Parathyroid adenoma (tissue), 2 donors: ENCODE results near the gene CWF19L2.
A peak's percentile ranks its signal among the peaks of the same experiment; 100 is the strongest.
"Not testable (repeated sequence)": the region's sequence is repeated elsewhere in the genome, so short reads cannot be mapped to it uniquely, and the experiment has no call there.

Experiments
- H2AFZ ChIP-seq: fragments of 300-600 bp; sonication (generic); one replicate; pipeline ENCODE4 v1.7.0; 2017; ENCODE audit warnings: antibody characterized with exemption, mild to moderate bottlenecking
- H3K27ac ChIP-seq: fragments of 300-600 bp; sonication (generic); one replicate; pipeline ENCODE4 v1.7.0; 2017
- H3K27me3 ChIP-seq: fragments of 300-600 bp; sonication (generic); one replicate; pipeline ENCODE4 v1.7.0; 2017; ENCODE audit warnings: low read length; ENCODE audit not compliant: control insufficient read depth, insufficient read depth
- H3K36me3 ChIP-seq: fragments of 300-600 bp; sonication (generic); one replicate; pipeline ENCODE4 v1.7.0; 2017; ENCODE audit warnings: low read length; ENCODE audit not compliant: control insufficient read depth, insufficient read depth
- H3K4me1 ChIP-seq: fragments of 300-600 bp; sonication (generic); one replicate; pipeline ENCODE4 v1.7.0; 2017; ENCODE audit warnings: control low read depth
- H3K4me2 ChIP-seq: fragments of 300-600 bp; sonication (generic); one replicate; pipeline ENCODE4 v1.7.0; 2017; ENCODE audit warnings: low read length
- H3K4me3 ChIP-seq: fragments of 300-600 bp; sonication (generic); one replicate; pipeline ENCODE4 v1.7.0; 2017; ENCODE audit warnings: low read depth, low read length
- H3K79me2 ChIP-seq: fragments of 300-600 bp; sonication (generic); one replicate; pipeline ENCODE4 v1.7.0; 2017; ENCODE audit warnings: control low read depth
- H3K9ac ChIP-seq: fragments of 300-600 bp; sonication (generic); one replicate; pipeline ENCODE4 v1.7.0; 2017; ENCODE audit warnings: mild to moderate bottlenecking
- H3K9me3 ChIP-seq: fragments of 300-600 bp; sonication (generic); one replicate; pipeline ENCODE4 v1.7.0; 2017; ENCODE audit warnings: low read length; ENCODE audit not compliant: control insufficient read depth
- CTCF ChIP-seq: fragments of 300-600 bp; sonication (generic); IDR thresholded peaks from one replicate; pipeline ENCODE4 v1.7.0; 2017; ENCODE audit warnings: antibody characterized with exemption, mild to moderate bottlenecking
- donor health status: primary hyperparathyroidism.

CWF19L2 gene

DNA sequence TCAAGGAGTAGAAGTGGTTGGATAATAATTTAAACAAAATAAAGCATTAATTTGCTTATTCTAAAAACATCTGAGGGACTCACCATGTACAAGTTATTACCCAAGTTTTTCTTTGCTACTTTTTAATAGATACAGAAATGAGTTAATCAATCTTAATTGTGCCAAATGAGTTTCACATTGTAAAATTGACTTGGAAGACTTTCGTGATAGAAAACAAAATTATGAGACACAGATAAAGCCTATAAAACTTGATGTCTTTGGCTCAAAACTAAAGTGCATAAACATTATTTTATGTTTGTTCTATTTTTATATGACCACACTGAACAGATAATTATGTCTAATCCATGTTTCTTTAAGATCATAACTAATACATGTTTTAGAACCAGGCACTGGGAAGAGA lies 10.1 kb upstream of the CWF19L2 start:
- no peak for TF ChIP-seq CTCF
- Histone ChIP-seq H3K9me3 (no peaks in the 10 kb centered on the region), H3K27ac (no peak overlapping the region), H3K9ac (no peak overlapping the region), H3K36me3 (no peaks in the 10 kb centered on the region), H2AFZ (no peak overlapping the region), H3K27me3 (no peaks in the 10 kb centered on the region), H3K4me2 (no peak overlapping the region), H3K4me1 (no peaks in the 10 kb centered on the region), H3K79me2 (no peaks in the 10 kb centered on the region), H3K4me3 (no peak overlapping the region)

DNA sequence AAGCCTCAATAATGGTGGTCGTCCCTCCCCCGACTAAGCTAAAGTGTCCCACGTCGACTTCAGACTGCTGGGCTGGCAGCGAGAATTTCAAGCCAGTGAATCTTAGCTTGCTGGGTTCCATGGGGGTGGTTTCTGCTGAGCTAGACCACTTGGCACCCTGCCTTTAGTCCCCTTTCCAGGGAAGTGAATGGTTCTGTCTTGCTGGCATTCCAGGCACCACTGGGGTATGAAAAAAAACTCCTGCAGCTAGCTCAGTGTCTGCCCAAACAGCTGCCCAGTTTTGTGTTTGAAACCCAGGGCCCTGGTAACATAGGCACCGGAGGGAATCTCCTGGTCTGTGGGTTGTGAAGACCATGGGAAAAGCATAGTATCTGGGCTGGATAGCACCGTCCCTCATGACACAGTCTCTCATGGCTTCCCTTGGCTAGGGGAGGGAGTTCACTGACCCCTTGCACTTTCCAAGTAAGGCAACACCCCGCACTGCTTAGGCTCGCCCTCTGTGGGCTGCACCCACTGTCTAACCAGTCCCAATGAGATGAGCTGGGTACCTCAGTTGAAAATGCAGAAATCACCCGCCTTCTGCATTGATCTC lies 8.7 kb upstream of the CWF19L2 start:
- H3K27ac ChIP-seq, H3K27me3 ChIP-seq, H3K79me2 ChIP-seq, H3K9me3 ChIP-seq, H3K4me2 ChIP-seq, H2AFZ ChIP-seq, H3K9ac ChIP-seq, H3K4me1 ChIP-seq, H3K36me3 ChIP-seq, H3K4me3 ChIP-seq: not testable (repeated sequence)

DNA sequence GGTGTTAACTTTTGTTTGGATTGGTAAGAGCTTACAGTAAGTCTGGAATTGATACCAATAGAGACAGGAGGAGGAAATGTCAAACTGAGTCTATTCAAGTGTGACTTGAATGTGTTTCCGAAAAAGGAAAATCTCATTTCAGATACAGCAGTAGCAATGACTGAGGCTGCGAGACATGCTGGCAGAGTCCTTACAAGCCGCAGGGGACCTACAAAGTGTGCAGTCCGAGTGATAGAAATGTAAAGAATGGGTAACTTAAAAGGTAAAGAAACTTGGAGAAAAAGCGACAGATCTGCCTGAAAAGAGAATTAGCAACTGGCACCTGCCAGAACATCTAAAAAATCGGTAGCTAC lies 444 bp downstream of the CWF19L2 start:
- Histone ChIP-seq H3K4me3 (peak overlapping the region; percentile 61), H3K4me1 (peaks cover 4% of the 10 kb centered on the region), H3K27ac (peak overlapping the region; percentile 67), H3K9me3 (no peaks in the 10 kb centered on the region), H3K79me2 (peaks cover 4% of the 10 kb centered on the region), H3K27me3 (no peaks in the 10 kb centered on the region), H3K4me2 (peak overlapping the region; percentile 74), H3K36me3 (no peaks in the 10 kb centered on the region), H3K9ac (peak overlapping the region; percentile 37), H2AFZ (peak overlapping the region; percentile 93)
- no peak for TF ChIP-seq CTCF

DNA sequence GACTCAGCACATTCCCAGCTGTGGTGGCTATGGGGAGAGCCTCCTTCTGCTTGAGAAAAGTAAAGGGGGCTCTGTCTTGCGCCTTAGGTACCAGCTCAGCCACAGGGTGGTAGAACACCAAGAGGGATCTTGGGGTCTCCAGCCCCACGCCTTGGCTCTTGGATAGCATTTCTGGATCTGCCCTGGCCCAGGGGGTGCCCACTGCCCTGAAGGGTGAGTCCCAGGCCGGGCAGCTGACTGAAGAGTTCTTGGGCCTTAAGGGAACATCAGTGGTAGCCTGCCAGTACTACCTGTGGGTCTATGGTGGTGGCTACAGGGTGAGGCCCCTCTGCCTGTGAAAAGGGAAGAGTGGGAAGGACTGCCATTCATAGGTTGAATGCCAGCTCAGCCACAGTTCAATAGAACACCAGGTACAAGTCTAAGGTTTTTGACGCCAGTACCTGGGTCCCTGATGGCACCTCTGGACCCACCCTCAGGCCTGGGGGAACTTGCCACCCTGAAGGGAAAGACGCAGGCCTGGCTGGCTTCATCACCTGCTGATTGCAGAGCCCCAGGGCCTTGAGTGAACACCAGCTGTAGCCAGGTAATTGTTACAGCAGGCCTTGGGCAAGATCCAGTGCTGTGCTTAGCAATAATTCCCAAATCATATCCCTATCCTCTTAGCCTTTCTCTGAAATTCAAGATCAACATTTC lies 3.9 kb downstream of the CWF19L2 start:
- Histone ChIP-seq H3K27ac (no peak overlapping the region), H3K4me3 (no peak overlapping the region), H3K27me3 (no peaks in the 10 kb centered on the region), H3K4me2 (no peak overlapping the region), H3K4me1 (peaks cover 4% of the 10 kb centered on the region), H3K9ac (no peak overlapping the region), H3K9me3 (no peaks in the 10 kb centered on the region), H2AFZ (no peak overlapping the region), H3K79me2 (peaks cover 4% of the 10 kb centered on the region), H3K36me3 (no peaks in the 10 kb centered on the region)
- TF ChIP-seq CTCF = no peak

DNA sequence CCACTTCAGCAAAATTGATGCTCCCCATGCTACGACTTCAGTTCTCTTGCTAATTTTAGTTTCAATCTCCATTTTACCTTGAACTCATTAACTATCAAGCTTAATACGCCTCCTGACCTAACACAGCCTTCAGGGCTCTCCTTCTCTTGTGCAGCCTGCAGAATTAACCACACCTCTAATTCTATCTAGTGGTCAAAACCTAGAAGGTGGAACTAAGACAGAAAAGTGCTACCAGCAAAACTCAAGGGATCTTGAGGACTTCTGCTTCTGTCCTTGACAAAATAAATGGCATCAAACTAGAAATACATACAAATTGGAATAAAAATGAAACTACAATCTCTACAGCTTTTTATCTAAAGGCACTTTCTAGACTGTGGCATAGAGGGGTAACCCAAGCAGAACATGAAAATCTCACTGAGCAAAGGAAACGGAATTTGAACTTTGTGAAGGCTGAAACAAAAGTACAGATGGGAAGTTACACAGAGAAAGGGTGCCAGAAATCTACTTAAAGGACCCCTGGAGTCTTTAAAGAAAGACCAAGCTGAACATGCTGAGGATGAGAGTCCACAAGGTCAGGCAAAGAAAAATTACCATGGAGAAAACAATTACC lies 10.7 kb downstream of the CWF19L2 start:
- no peak for TF ChIP-seq CTCF
- Histone ChIP-seq H3K9me3 (no peaks in the 10 kb centered on the region), H3K4me2 (no peak overlapping the region), H3K4me3 (no peak overlapping the region), H3K27ac (no peak overlapping the region), H3K4me1 (no peaks in the 10 kb centered on the region), H3K9ac (no peak overlapping the region), H3K27me3 (no peaks in the 10 kb centered on the region), H2AFZ (no peak overlapping the region), H3K79me2 (peaks cover 8% of the 10 kb centered on the region), H3K36me3 (no peaks in the 10 kb centered on the region)
